ENCODE measurements around the gene DDN.

Gene DDN

DNA sequence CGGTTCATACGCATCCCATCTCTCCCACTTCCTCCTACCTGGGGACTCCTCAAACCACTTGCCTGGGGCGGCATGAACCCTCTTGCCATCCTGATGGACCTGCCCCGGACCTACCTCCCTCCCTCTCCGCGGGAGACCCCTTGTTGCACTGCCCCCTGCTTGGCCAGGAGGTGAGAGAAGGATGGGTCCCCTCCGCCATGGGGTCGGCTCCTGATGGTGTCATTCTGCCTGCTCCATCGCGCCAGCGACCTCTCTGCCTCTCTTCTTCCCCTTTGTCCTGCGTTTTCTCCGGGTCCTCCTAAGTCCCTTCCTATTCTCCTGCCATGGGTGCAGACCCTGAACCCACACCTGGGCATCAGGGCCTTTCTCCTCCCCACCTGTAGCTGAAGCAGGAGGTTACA, 17.4 kb downstream of the DDN start:
- no peak for DNase-seq (ENCODE audit: low read depth, low spot score)

DNA sequence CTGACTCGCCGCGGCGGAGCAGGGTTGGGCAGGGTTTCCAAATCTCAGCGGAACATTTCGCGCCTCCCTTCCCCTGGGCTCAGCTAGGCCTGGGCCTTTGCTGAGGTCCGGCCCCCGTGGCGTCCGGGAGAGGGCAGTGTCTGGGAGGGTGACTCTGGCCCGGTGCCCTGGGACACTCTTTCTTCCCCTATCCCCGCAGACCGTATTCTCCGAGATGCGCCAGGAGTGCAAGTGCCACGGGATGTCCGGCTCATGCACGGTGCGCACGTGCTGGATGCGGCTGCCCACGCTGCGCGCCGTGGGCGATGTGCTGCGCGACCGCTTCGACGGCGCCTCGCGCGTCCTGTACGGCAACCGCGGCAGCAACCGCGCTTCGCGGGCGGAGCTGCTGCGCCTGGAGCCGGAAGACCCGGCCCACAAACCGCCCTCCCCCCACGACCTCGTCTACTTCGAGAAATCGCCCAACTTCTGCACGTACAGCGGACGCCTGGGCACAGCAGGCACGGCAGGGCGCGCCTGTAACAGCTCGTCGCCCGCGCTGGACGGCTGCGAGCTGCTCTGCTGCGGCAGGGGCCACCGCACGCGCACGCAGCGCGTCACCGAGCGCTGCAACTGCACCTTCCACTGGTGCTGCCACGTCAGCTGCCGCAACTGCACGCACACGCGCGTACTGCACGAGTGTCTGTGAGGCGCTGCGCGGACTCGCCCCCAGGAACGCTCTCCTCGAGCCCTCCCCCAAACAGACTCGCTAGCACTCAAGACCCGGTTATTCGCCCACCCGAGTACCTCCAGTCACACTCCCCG, 18.0 kb downstream of the DDN start:
- no peak for DNase-seq (ENCODE audit: low read depth, low spot score)

DNA sequence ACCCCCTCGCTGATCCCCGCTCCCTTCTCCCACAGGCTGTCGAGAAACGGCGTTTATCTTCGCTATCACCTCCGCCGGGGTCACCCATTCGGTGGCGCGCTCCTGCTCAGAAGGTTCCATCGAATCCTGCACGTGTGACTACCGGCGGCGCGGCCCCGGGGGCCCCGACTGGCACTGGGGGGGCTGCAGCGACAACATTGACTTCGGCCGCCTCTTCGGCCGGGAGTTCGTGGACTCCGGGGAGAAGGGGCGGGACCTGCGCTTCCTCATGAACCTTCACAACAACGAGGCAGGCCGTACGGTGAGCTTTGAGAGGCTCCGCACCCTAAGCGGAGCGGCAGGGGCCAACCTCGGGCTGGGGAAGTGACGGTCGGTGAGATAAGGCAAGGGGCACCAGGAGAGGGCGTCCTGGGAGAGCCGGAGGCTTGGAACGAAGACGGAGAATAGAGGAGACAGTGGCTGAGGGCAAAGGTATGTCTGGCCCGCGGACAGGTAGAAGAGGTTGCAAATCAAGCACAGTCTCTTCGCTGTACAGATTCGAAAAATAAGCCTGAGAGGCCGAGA, 18.7 kb downstream of the DDN start:
- DNase-seq (ENCODE audit: low read depth, low spot score) = no peak

DNA sequence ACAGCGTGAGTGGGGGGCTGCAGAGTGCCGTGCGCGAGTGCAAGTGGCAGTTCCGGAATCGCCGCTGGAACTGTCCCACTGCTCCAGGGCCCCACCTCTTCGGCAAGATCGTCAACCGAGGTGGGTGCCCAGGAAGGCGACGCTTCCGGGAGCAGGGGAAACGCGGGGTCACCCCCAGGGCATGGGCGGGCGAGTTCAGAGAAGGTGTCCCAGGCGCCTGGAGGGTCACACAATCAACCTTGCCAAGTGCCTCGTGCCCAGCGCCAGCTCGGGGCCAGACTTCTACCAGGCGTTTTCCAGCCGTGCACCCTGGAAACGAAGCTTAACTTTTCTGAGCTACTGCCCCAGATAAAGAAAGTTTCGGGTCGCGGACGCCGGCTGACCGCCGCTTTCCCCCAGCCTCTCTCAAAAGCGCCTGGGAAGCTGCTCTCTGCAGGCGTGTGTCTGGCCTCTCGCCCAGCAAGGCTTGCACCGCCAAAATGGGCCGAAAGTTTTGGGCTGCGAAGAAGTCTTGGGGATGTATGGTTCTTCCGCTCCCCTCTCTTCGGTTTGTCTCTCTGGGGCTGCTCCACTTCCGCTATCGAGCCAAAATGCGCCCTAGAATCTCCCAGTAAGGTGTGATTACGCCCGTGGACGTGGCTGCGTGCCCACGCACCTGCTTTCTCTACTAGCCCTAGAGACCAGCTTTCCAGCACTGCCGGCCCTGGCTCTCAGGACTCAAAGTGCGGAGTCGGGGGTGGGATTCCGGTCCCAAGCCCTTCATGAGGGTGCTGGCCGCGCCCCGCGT, 19.4 kb downstream of the DDN start:
- no peak for DNase-seq (ENCODE audit: low read depth, low spot score)

DNA sequence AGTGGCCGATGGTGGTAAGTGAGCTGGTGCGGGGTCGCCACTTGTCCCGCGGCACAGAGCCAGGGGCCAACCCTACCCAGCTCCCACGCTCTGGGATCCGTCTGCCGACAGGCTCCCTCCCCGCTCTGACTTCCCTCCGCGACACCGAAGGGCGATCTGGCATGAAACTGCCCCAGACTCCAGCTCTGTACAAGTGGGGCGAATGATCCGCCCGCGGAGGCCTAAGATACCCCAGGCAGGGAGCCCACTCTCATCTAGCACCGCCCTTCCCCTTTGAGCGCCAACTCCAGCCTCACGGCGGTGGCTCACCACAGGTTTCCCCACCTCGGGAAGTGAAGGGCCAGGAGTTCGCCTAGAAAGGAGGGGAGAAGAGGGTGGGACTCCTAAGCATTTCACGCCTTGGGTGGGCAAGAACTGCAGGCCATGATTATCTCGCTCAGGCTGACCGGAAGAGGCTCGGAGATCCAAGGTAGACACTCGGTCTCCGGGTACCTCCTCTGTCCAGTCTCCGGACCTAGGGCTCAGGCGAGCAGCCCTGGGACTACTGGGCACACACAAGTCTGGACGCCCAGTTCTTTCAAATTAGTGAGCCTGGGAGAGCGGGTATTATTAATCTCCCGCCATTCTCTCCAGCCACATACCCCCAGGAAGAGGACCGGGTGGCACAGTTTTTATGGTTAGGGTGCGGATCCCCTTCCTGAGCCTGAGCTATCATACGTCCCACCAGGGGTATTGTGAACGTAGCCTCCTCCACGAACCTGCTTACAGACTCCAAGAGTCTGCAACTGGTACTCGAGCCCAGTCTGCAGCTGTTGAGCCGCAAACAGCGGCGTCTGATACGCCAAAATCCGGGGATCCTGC, 20.2 kb downstream of the DDN start:
- no peak for DNase-seq (ENCODE audit: low read depth, low spot score)

DNA sequence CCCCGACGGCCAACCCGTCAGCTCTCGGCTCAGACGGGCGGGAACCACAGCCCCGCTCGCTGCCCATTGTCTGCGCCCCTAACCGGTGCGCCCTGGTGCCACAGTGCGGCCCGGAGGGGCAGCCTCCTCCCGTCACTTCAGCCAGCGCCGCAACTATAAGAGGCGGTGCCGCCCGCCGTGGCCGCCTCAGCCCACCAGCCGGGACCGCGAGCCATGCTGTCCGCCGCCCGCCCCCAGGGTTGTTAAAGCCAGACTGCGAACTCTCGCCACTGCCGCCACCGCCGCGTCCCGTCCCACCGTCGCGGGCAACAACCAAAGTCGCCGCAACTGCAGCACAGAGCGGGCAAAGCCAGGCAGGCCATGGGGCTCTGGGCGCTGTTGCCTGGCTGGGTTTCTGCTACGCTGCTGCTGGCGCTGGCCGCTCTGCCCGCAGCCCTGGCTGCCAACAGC, 20.9 kb downstream of the DDN start, which contains the start of gene WNT1:
WNT1 (plus strand) TSS at position 32 of the 450 bp plus-strand sequence; CDS start at position 361, 329 bp downstream.
- DNase-seq (ENCODE audit: low read depth, low spot score) = peak; percentile 41

DNA sequence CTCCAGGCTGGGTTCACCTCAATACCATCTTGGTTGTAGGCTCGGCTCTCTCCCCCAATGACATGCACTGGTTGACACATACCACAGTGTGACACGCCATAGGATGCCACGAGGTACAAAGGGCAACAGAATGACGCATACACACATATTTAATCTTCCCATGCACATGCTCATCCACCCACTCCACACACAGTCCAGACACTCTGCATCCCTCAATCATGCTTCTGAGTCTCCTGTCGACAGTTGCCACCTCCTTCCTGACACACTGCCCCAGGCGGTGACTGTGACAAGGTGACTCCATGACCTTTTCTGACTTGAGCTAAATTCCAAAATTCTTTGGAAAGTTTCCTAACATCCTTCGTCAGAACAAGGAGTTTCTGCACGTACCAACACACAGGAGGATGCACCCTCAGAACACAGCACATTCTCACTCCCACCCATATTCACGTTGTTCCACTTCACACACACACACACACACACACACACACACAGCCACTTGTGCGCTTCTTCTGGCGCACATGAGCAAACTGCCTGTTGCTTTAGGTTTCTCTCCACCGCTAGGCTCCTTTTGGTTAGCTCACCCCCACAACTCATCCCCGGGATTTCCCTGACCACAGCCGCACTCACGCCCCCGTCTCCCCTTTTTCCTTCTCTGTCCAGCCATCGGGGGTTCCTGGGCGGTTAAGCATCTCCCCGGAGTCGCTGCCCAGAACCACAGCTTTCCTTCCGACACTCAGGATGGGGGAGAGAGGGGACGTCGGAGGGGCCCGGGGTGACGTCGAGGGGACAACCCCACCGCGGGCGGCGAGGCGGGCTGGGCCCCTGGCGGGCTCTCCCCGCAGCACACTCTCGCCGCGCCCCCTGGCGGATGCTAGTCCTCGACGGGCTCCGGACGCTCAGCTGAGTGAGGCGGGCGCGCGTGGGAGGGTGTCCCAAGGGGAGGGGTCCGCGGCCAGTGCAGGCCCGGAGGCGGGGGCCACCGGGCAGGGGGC, 21.6 kb downstream of the DDN start:
- peak; percentile 69 for DNase-seq (ENCODE audit: low read depth, low spot score)

DNA sequence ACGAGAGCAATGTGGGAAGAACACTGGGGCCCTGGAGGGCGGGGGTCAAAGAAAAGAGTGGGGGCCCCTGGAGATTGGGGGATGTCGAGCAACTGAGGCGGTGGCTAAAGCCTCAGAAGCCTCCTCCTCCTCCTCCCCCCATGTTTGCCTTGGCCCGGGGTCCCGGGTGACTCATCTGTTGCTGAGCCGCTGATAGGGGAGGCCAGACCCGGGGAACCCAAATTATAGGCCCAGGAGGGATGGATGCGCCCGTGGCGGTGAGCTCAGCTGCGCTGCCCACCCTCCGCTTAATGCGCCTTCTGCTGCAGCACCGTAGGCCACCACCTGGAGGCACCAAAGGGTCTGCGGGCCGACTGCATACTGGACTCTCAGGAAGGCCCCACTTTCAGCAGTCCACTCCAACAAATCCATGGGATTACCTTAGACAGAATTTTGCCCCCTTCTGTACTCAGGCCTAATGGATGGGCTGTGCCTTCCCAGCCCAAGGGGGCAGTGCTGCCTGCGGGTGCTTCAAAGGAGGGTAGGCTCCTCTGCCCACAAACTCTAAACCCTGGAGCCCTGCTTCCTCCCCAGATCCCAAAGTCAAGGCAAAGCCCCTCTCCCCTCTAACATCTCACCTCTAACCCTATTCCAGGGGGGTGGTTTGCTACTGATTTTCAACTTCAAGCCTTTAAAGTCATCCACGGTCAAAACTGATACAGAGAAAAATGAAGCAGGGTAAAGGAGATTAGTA, 25.1 kb downstream of the DDN start:
- peak; percentile 82 for DNase-seq (ENCODE audit: low read depth, low spot score)

DNA sequence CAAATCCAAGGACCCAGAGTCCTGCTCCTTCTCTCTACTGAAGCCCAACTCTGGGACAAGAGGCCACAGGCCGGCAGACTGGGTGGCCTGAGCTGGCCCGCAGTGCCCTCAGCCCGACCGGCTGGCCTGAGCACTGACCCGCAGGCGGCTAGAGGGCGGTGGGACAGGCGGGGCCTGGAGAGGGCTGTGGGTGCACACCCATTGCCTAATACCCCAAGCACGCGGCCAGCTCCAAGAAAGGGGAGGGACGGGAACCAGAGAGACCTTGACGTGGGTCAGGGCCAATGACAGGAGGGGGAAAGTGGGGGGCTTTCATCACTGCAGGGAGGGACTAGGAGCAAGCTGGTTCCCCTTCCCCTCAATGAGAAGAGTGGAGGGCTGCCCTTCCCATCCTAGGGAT, 25.6 kb downstream of the DDN start:
- DNase-seq (ENCODE audit: low read depth, low spot score) = peak; percentile 41

DNA sequence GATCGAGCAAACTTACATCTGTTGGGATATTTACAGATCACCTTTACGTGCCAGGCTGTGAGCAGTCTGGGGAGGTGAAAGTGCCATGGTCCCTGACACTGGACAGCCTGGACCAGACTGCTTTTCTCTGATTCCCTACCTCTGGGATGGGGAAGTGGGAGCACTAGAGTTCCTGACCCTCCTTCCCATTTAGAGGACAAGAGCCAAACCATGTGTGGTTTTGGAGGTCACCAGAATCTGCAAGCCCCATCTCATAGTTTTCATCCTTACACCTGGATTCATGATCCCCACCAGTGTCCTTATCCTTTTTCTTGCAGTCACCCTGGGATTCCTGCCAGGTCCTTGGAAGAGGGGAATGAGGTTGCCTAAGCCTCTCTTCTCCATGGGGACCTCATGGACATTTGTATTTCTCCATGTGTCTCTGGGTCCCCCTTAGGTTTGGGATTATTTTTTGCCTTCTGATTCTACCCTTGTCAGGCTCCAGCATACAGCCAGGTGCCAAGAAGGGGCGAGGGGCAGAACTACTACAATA, 26.2 kb downstream of the DDN start:
- no peak for DNase-seq (ENCODE audit: low read depth, low spot score)

DNA sequence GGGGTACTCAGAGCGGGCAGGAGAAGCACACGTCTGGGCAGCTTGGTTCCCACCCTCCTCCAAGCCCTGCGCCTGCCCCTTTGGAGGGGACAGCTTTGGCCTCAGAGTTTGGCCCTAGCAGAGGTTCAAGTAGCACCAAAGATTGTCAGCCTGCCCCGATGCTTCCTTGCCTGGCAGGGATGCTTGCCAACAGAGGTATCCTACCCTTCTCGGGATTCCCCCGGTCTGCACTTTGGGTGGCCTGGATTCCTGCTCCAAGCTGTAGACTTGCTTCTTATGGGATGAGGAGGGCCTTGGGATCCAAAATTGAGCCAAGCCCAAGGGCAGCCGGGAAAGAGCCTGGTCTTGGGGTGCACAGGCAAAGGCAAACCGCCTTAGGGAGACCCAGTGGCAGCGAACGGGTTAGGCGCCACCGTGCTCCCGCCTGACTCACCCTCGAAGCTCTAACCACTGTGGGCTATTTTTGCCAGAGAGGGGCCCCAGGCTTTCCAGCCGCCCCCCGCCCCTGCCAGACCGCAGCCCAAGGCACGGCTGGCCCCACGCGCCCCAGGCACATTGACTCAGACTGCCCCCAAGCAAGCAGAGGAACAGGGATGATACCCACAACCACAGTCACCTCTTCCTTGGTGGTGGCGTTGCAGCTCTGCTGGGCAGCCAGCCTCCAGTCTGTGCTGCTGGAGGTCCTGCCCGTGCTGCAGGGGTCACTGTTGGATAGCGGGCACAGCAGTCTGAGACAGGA, 26.8 kb downstream of the DDN start:
- DNase-seq (ENCODE audit: low read depth, low spot score) = peak; percentile 65

DNA sequence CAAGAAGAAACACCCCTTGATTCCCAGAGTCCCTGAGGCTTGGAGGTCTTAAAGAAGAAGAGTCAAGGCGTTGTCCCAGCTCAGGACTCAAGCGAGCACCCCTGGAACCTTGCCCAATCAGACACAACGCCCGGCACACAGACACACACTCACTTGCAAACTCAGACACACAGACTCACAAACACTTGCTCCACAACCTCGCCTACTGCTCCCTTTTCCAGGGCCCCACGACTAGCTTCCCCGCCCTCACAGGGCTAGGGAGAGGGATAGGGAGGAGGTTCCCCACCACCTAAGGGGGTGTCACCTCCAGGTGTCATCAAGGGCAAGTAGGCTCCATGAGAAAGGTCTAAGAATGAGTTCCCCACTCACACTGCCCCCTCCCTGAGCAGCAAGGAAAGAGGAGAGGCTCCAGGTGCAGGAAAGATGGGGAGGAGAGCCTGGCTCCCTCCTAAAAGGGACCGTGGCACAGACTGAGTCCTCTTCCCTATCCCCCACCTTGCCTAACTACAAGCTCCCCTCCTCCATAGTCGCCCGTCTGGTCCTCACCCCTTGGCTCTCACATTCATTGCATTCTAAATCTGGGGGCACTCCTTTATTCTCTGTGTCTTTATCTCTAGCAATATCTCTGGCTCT, 28.4 kb downstream of the DDN start:
- DNase-seq (ENCODE audit: low read depth, low spot score) = no peak

DNA sequence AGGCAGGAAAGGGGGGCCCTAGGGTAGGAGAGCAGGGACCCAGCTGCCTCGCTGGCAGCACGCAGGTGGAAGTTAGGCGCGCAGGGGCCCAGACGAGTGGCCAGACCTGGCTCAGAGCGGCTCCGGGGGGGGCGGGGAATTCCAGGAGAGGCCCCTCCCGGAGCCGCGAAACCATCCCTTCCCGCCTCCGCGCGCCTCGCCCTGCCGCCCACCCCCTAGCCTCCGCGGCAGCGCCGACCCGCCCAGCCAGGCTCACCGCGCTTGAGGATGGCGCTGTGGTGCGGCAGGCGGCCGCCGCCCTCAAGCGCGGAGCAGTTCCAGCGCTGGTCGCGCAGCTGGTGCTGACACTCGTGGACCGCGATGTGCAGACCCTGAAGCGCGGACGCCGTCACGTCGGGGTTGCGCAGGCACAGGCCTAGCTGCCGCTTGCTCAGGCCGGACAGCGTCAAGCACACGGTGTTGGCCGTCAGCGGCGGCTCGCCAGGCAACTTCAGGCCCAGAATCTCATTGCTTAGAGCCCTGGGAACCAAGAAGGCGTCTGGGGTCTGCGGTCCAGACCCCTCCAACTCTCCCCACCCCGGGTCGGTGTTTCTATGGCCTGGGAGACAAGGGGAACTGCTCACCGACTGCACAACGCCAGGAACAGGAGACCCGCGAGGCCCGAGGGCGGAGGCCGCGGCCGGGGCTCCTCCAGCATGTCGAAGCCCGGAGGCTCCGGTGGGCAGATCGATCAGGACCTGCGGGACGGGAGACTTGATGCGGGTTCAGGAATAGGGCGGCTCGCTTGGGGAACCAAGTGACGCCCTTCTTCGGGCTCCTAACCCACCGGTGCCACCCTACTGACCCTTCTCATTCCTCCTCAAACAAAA, 29.1 kb downstream of the DDN start:
- DNase-seq (ENCODE audit: low read depth, low spot score) = peak; percentile 52

DNA sequence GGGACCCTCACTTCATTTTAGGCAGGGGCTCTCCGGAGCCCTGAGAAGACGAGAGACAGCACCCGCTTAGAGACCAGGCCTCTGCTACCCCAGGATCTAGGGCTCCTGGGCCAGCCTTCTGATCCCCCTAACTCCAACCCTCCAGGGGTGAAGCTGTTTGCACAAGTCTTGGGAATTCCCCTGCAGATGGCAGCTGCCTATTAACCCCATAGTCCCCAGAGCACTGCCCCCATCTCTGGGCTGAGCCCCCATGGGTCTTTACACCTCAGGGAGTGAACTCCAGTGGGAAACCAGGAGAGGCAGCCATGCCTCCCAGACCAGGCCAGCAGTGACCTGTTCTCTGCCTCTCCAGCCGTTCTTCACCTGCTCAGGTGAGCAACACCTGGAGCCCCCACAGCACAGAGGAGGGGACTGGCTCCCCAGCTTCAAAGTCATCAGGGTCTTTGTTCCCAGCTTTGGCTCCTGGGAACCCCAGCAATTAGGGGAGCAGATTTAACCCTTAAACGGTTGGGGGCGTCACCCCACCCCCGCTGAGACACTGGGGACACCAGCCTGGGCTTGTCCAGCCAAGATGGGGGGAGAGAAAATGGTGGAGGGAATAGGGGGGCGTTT, 29.9 kb downstream of the DDN start:
- DNase-seq (ENCODE audit: low read depth, low spot score) = no peak

DNA sequence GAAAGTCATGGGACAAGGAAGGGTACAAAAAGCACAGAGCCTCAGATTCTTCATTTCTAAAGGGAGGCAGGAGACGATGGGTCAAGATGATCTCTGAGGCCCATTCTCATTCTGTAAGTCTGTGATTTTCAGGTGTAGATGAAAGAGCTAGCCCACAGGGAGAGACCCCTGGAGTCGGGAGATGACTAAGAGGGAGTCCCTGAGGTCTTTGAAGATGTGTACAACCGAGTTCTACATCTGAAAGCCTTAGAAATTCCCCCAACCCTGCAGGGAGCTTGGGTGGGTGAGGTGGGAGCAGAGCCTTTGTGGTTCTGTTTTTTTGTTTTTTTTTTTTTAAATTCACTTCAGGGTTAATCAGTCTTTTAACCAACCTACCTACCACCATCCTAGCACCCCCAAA, 30.7 kb downstream of the DDN start:
- no peak for DNase-seq (ENCODE audit: low read depth, low spot score)

DNA sequence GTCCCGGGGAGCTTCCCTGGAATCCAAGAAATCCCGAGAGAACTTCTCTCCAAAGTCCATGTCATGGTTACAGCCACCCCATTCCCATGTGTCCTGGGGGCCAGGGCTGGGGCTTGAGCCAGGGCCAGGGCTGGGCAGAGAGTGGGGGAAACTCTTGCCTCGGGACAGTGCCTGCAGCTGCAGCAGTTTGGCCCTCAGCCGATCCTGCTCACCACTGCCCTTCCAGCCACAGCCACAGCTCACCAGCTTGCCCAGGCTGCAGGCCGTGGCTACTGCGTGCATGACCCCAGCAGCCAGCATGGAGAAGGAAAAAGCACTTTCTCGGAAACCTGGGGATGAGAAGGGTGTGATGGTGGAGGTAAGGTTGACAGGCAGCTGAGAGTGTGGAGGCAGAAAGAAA, 31.2 kb downstream of the DDN start:
- DNase-seq (ENCODE audit: low read depth, low spot score) = no peak
